Thyroid gland (tissue), 4 donors: Measurements from ENCODE around the gene MED6. TPM values are rescaled to one million over a fixed set of nuclear protein-coding genes. Genes with fewer than 3 reads are reported as not detected.
A peak's percentile ranks its signal among the peaks of the same experiment; 100 is the strongest.

Experiments
- DNase-seq, 2 donors: peaks; one replicate each; pipeline ENCODE4 v3.0.0-alpha.2; 2019
- H3K27ac ChIP-seq, 3 donors: fragments of 200-600 bp; sonication (generic); 1 replicate in 2 of 3; 2 replicates in 1 of 3; pipeline ENCODE4 v1.5.1; 2016 to 2019; ENCODE audit warnings: mild to moderate bottlenecking in 1 of 3, moderate library complexity in 1 of 3
- H3K27me3 ChIP-seq: fragments of 200-600 bp; sonication (generic); one replicate; pipeline ENCODE4 v1.5.1; 2019
- H3K36me3 ChIP-seq, 2 donors: fragments of 200-600 bp; sonication (generic); one replicate each; pipeline ENCODE4 v1.5.1; 2016 to 2019
- H3K4me1 ChIP-seq, 2 donors: fragments of 200-600 bp; sonication (generic); one replicate each; pipeline ENCODE4 v1.5.1; 2017 to 2019
- H3K4me3 ChIP-seq, 3 donors: fragments of 200-600 bp; sonication (generic); replicated peaks in 1 of 3; 1 replicate in 2 of 3; 2 replicates in 1 of 3; pipeline ENCODE4 v1.5.1; 2016; ENCODE audit warnings: mild to moderate bottlenecking in 1 of 3
- H3K9me3 ChIP-seq: fragments of 200-600 bp; sonication (generic); one replicate; pipeline ENCODE4 v1.5.1; 2017
- POLR2A ChIP-seq, 2 donors: fragments of 450-650 bp; IDR thresholded peaks; one replicate each; pipeline ENCODE4 v1.6.1; 2017; ENCODE audit warnings: antibody characterized with exemption in 2 of 2, mild to moderate bottlenecking in 2 of 2, moderate library complexity in 1 of 2
- WGBS, 2 donors: methylation state at CpG; one replicate each; pipeline ENCODE4 v1.1.5; 2017; 5-methylcytosine and 5-hydroxymethylcytosine counted together
- intact Hi-C: fragments of 100-400 bp; cut with DNase I; formaldehyde crosslinking; loops from one replicate; pipeline ENCODE4 v1.15.1; 2023
- total RNA-seq, 4 donors: library from RNA; depleted of rRNA; stranded (reverse); fragments of >200 nt; gene quantifications; one replicate each; pipeline ENCODE4 v1.2.3, GENCODE V29; 2016
- TF ChIP-seq, protein P1 (sequence below), 6 experiments: fragments of 200-600 bp in 3 of 6; fragments of 450-650 bp in 3 of 6; sonication (generic) in 3 of 6; IDR thresholded peaks; one replicate each; pipeline ENCODE4 v1.5.1; 2016 to 2019; ENCODE audit warnings: antibody characterized with exemption in 6 of 6, mild to moderate bottlenecking in 2 of 6, inconsistent platforms in 1 of 6, moderate library complexity in 1 of 6

Gene MED6
- total RNA-seq, 4 donors from 2014 or later: 35.2 to 74.3 (median 51.0) TPM

GRCh38 chr14:70638416-70638815 is 38.0 kb upstream of the MED6 start:
- Histone ChIP-seq H3K27me3 (no peaks in the 10 kb centered on the region), H3K36me3 (no peaks in the 10 kb centered on the region), H3K27ac (no peak overlapping the region), H3K4me3 (no peak overlapping the region), H3K4me1 (peaks cover 7 to 12% of the 10 kb centered on the region in 2 donors), H3K9me3 (no peaks in the 10 kb centered on the region)
- no peak for DNase-seq
- intact Hi-C loops: no loop called here
- WGBS, 2 donors: 78 to 86% methylated on average over 2 of the region's 2 CpGs
- TF ChIP-seq POLR2A (IDR thresholded peaks at IDR 0.05): no peak
- TF ChIP-seq, protein P1, sequence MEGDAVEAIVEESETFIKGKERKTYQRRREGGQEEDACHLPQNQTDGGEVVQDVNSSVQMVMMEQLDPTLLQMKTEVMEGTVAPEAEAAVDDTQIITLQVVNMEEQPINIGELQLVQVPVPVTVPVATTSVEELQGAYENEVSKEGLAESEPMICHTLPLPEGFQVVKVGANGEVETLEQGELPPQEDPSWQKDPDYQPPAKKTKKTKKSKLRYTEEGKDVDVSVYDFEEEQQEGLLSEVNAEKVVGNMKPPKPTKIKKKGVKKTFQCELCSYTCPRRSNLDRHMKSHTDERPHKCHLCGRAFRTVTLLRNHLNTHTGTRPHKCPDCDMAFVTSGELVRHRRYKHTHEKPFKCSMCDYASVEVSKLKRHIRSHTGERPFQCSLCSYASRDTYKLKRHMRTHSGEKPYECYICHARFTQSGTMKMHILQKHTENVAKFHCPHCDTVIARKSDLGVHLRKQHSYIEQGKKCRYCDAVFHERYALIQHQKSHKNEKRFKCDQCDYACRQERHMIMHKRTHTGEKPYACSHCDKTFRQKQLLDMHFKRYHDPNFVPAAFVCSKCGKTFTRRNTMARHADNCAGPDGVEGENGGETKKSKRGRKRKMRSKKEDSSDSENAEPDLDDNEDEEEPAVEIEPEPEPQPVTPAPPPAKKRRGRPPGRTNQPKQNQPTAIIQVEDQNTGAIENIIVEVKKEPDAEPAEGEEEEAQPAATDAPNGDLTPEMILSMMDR (IDR thresholded peaks at IDR 0.05): no peak

- TF ChIP-seq POLR2A (IDR thresholded peaks at IDR 0.05): no peak
- TF ChIP-seq, protein P1 (IDR thresholded peaks at IDR 0.05): no peak
- WGBS, 2 donors: 94 to 97% methylated on average over 6 of the region's 6 CpGs
- intact Hi-C loops: no loop called here
- Histone ChIP-seq H3K36me3 (no peaks in the 10 kb centered on the region), H3K4me1 (peaks cover 0 to 5% of the 10 kb centered on the region in 2 donors), H3K27me3 (no peaks in the 10 kb centered on the region), H3K27ac (no peak overlapping the region), H3K9me3 (no peaks in the 10 kb centered on the region), H3K4me3 (no peak overlapping the region)
- DNase-seq: no peak
These were observed 35.6 kb upstream of the MED6 start for GRCh38 chr14:70635971-70636595.

DNA sequence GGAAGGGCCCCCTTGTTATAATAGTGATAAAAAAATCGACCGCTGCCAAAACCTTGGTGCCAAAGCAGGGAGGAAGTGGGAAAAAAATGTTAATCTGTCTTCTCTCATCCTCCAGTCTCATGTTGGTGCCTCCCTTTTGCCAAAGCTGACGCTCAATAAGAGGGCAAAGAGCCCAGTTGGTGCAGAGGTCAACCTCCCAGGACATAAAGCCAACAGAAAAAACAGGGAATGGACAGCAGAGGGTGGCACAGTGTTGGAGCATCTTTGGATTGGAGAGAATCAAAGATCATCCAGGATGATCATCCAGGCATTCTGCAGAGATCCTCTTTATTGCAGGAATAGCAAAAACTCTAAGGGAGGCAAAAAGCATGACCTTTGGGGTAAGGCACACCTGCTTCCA is 31.5 kb upstream of the MED6 start:
- intact Hi-C loops: no loop called here
- 78 to 84% methylated on average over 3 of the region's 3 CpGs for WGBS, 2 donors
- no peak for DNase-seq
- H3K36me3 ChIP-seq: no peaks in the 10 kb centered on the region
- H3K4me1 ChIP-seq: no peaks in the 10 kb centered on the region
- H3K27me3 ChIP-seq: no peaks in the 10 kb centered on the region
- TF ChIP-seq, protein P1 (IDR thresholded peaks at IDR 0.05): no peak
- no peak for TF ChIP-seq POLR2A (IDR thresholded peaks at IDR 0.05)
- H3K4me3 ChIP-seq: no peak overlapping the region
- H3K9me3 ChIP-seq: no peaks in the 10 kb centered on the region
- no peak overlapping the region for H3K27ac ChIP-seq

DNA sequence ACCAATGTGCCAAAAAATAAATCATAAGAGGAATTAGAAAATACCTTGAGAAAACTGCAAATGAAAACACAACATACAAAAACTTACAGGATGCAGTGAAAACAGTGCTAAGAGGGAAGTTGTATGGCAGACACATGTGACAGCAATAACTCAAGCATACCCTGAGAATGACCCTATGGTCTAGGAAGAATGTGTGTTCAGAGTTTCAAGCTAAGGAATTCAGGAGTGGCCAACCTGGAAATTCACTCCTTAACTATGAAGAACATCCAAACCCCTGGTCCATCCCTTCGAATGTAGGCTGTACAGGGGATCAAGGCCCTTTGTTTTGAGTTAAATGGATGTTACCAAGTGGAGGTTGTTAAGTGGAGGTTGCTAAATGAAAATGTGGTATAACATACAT is 24.5 kb upstream of the MED6 start:
- DNase-seq: no peak
- Histone ChIP-seq H3K36me3 (no peaks in the 10 kb centered on the region), H3K4me3 (no peak overlapping the region), H3K27me3 (no peaks in the 10 kb centered on the region), H3K27ac (no peak overlapping the region), H3K9me3 (no peaks in the 10 kb centered on the region), H3K4me1 (no peaks in the 10 kb centered on the region)
- 67 to 76% methylated on average over 1 of the region's 1 CpG for WGBS, 2 donors
- intact Hi-C loops: loop anchor here (5.0 to 10.0 kb wide), 3 partner anchors 87 to 350 kb away; no protein-coding TSS in a partner anchor
- TF ChIP-seq, protein P1 (IDR thresholded peaks at IDR 0.05): no peak
- no peak for TF ChIP-seq POLR2A (IDR thresholded peaks at IDR 0.05)

DNA sequence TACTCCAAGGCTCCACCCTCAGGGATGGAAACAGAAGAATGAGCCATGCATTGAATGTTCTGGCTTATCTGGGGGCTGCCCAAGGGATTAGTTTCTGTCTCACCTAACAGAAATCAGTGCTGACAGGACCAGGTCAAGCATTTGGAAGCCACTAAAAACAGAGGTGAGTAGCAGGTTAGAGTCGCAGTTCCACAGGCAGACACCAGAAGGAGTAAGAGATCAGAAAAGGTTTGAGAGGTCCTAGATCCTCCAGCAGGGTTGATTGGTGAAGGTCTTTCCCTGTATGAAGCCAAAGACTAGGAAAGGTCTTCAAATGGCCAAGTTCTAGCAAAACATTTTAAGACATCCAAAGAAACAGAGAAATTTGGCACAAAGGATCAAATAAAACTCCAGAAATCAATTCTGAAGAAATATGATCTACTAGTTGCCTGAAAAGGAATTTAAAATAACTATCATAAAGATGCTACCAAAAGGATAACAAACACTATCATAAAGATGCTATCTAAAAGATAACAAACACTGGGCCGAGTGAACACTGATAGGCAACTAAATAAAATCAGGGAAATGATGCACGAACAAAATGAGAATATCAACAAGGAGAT is 21.8 kb upstream of the MED6 start:
- WGBS, 2 donors: 47 to 51% methylated on average over 3 of the region's 3 CpGs
- peak; percentile 66 for DNase-seq
- Histone ChIP-seq H3K27ac (no peak overlapping the region), H3K4me1 (no peaks in the 10 kb centered on the region), H3K36me3 (no peaks in the 10 kb centered on the region), H3K4me3 (no peak overlapping the region), H3K9me3 (no peaks in the 10 kb centered on the region), H3K27me3 (no peaks in the 10 kb centered on the region)
- TF ChIP-seq POLR2A (IDR thresholded peaks at IDR 0.05): no peak
- TF ChIP-seq, protein P1 (IDR thresholded peaks at IDR 0.05): peak; percentile 32 to 97 (median 82)
- intact Hi-C loops: loop anchor here (5.0 to 10.0 kb wide), 3 partner anchors 90 to 353 kb away; no protein-coding TSS in a partner anchor
